WI38 (cell line): ENCODE results near the gene CUEDC1.
A peak's percentile ranks its signal among the peaks of the same experiment; 100 is the strongest.

Experiments used
- H3K4me3 ChIP-seq: 2 replicates; pipeline ENCODE4 v1.5.1; 2011; ENCODE audit warnings: low read depth, mild to moderate bottlenecking, control low read depth, low read length
- CTCF ChIP-seq: IDR thresholded peaks from 2 replicates; pipeline ENCODE4 v1.5.1; 2012; ENCODE audit warnings: low read depth, mild to moderate bottlenecking, control low read depth, low read length

CUEDC1 gene

GRCh38 chr17:57909551-57909950, 45.7 kb downstream of the CUEDC1 start:
- no peak for TF ChIP-seq CTCF

GRCh38 chr17:57908278-57908677, 46.9 kb downstream of the CUEDC1 start:
- no peak for TF ChIP-seq CTCF
- H3K4me3 ChIP-seq: no peak overlapping the region

More at GRCh38 chr17:57909551-57909950, 45.7 kb downstream of the CUEDC1 start:
- H3K4me3 ChIP-seq: no peak overlapping the region

GRCh38 chr17:57906910-57907309, 48.3 kb downstream of the CUEDC1 start:
- H3K4me3 ChIP-seq: no peak overlapping the region
- TF ChIP-seq CTCF: 0 out of 2 replicates have a peak, but pooled peaks have one; percentile 4

DNA sequence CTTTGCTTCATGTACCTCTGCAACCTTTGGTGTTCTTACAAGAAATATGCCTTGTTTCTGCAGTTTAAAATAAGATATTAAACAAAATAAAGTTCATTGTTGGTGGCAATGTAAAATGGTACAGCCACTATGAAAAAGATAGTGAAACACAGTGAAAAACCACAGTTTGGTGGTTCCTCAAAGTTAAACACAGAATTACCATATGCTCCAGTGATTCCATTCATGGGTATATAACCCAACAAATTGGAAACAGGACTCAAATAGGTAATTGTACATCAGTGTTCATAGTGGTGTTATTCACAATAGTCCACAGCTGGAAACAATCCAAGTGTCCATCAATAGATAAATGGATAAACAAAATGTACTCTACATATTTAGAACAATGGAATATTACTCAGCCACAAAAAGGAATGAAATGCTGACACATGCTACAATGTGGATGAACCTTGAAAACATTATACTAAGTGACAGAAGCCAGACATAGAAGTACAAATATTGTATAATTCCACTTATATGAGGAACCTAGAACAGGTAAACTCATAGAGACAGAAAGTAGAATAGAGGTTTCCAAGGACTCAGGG, 49.2 kb downstream of the CUEDC1 start:
- TF ChIP-seq CTCF: no peak
- no peak overlapping the region for H3K4me3 ChIP-seq

DNA sequence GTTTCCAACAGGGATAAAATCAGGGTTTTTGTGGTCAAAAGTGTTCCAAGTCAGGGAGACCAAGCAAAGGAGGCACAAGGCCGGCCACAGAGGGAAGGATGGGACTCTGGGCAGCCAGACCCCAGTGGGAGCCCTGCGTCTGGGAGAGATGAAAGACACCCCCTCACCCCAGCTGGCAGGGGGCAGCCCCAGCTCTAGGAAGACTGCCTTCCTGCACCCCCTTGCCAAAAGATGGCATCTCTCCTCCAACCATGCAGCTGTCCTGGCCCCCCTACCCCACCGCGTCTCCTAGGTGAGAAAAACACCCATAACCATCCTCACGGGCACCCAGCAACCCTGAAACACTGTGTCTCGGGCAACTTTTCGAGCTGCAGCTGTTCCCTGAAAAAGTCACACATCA, 51.3 kb downstream of the CUEDC1 start:
- H3K4me3 ChIP-seq: no peak overlapping the region
- TF ChIP-seq CTCF: no peak

DNA sequence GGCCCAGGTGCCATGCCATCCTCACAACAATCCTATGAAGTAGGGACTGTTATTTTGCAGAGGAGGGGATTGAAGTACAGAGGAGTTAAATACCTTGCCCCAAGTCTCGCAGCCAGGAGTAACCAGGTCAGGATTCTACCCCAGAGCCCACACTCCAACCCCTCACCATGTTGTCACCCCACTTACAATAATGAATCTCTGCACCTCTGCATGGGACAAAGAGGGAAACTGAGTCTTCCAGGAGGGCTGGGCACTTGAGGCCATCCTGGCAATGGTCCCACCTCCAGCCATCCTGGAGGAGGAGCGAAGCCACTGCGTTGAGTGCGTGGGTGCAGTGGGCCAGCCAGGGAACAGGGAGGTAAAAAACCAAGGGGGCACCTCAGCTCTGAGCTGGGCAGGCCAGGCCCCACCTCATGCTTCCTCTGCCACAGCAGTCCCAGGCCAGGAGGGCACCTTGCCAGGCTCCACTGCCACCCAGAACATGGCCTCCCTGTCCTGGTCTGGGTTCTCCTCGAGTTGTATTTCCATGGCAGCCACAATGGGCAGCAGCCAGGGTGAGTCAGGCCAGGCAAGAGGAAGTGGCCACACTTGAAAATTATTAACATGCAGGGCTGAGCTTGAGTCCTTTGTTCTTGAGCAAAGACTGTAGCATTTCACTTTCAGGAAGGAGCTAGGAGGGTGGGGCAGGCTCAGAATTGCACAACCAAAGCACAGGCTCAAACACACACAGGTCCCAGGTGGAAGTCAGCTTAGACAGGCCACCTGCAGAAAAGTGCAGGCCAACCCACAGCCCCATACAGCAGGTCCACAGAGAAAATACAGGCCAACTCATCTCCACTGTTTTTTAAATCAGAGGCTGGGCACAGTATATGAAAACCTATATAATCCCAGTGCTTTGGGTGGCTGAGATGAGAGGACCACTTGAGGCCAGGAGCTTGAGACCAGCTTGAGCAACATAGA, 52.1 kb downstream of the CUEDC1 start:
- no peak overlapping the region for H3K4me3 ChIP-seq
- TF ChIP-seq CTCF: no peak

DNA sequence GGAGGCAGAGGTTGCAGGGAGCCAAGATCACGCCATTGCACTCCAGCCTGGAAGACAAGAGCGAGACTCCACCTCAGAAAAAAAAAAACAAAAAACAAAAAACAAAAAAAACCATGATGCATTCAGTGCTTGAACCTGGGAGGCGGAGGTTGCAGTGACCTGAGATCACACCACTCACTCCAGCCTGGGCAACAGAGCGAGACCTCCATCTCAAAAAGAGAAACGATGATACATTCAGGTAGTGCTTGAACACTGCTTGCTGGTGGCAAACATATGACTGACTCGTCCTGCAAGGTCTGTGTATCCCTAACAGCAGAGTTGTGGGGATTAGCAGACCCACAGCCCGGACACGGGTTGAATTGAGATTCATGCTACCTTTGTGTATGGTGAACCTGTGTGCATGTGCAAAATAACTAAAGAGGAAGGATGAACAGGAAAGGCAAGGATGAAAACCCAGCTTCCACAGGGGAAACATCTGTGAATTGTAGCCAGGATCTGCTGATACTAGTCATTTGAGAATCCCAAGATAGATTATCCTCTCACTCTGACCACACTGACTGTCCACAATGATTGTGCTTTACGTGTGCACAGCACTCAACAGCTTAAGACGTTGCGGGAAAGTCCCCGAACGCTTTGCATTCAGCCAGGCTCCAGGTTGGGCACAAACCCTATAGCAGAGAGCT, 53.0 kb downstream of the CUEDC1 start:
- no peak overlapping the region for H3K4me3 ChIP-seq
- TF ChIP-seq CTCF: no peak
